Cardiac muscle cell (in vitro differentiated cells and primary cell): ENCODE results near the gene POLN. TPM values are rescaled to one million over a fixed set of nuclear protein-coding genes. Genes with fewer than 3 reads are reported as not detected.
A peak's percentile ranks its signal among the peaks of the same experiment; 100 is the strongest.

ENCODE experiments used
- DNase-seq, 2 donors: peaks; one replicate each; pipeline versions ENCODE4 v3.0.0 to v3.0.0-alpha.2; 2010 to 2017; ENCODE audit warnings: low read depth in 1 of 2, low spot score in 1 of 2
- H3K27ac ChIP-seq: fragments of 200-600 bp; sonication (generic); 2 replicates; pipeline ENCODE4 v1.5.1; 2016
- H3K27me3 ChIP-seq: fragments of 200-600 bp; sonication (generic); 2 replicates; pipeline ENCODE4 v1.6.0; 2016; ENCODE audit warnings: control low read depth
- H3K36me3 ChIP-seq: fragments of 200-600 bp; sonication (generic); 2 replicates; pipeline ENCODE4 v1.5.1; 2016; ENCODE audit warnings: control low read depth
- H3K4me1 ChIP-seq: fragments of 200-600 bp; sonication (generic); 2 replicates; pipeline ENCODE4 v1.8.1; 2017; ENCODE audit warnings: low read depth, mild to moderate bottlenecking, mixed run types
- H3K4me3 ChIP-seq: fragments of 200-600 bp; sonication (generic); 2 replicates; pipeline ENCODE4 v1.5.1; 2016; ENCODE audit warnings: mild to moderate bottlenecking
- H3K9me3 ChIP-seq: fragments of 200-600 bp; sonication (generic); 2 replicates; pipeline ENCODE4 v1.5.1; 2017; ENCODE audit warnings: low read depth, mild to moderate bottlenecking, control low read depth
- CTCF ChIP-seq: IDR thresholded peaks from 2 replicates; pipeline ENCODE4 v1.5.1; 2012; ENCODE audit warnings: low read depth, mild to moderate bottlenecking, low read length
- polyA plus RNA-seq: library from polyadenylated mRNA; unstranded; fragments of >200 nt; fragmentation: Nextera tagmentation; extraction: Ambion mirVana; gene quantifications from 2 replicates; pipeline ENCODE4 v1.2.1, GENCODE V29; 2016
- total RNA-seq: library from RNA; depleted of rRNA; stranded (reverse); fragments of >200 nt; gene quantifications from 2 replicates; pipeline ENCODE4 v1.2.3, GENCODE V29; 2016

The POLN gene
- total and polyA plus RNA-seq, 2 experiments from 2014 or later: 5.2 to 9.0 TPM

GRCh38 chr4:2046031-2046961, 195.6 kb downstream of the POLN start:
- H3K27ac ChIP-seq: no peak overlapping the region
- no peak for DNase-seq
- H3K9me3 ChIP-seq: no peaks in the 10 kb centered on the region
- H3K27me3 ChIP-seq: peaks cover 2% of the 10 kb centered on the region
- H3K36me3 ChIP-seq: no peaks in the 10 kb centered on the region
- no peaks in the 10 kb centered on the region for H3K4me1 ChIP-seq
- peak; percentile 32 for TF ChIP-seq CTCF
- no peak overlapping the region for H3K4me3 ChIP-seq

DNA sequence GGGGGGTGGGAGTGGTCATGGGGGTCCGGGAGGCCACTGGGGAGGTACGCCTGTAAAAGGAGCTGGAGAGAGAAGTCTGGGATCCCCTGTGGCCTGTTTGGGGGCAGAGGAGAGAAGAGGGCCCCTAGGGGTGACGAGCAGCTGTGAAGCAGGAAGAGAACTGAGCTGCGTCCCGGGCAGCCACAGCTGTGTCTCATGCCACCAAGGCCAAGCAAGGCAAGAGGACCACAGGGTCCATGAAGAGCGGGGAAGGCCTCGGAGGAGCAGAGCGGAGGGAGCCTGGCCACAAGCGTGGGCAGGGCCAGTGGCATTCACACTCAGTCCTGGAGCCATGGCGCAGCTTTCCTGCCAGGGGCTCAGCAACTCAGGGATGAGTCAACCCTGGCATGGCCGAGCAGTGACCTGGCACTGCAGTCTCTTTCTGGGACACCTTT, 196.4 kb downstream of the POLN start:
- no peak overlapping the region for H3K27ac ChIP-seq
- H3K36me3 ChIP-seq: no peaks in the 10 kb centered on the region
- no peaks in the 10 kb centered on the region for H3K4me1 ChIP-seq
- H3K9me3 ChIP-seq: no peaks in the 10 kb centered on the region
- no peak for DNase-seq
- no peak for TF ChIP-seq CTCF
- peaks cover 10% of the 10 kb centered on the region for H3K27me3 ChIP-seq
- H3K4me3 ChIP-seq: no peak overlapping the region

- DNase-seq: no peak
- H3K27ac ChIP-seq: no peak overlapping the region
- H3K9me3 ChIP-seq: no peaks in the 10 kb centered on the region
- TF ChIP-seq CTCF: no peak
- no peak overlapping the region for H3K4me3 ChIP-seq
- H3K4me1 ChIP-seq: no peaks in the 10 kb centered on the region
- H3K36me3 ChIP-seq: no peaks in the 10 kb centered on the region
- H3K27me3 ChIP-seq: peaks cover 17% of the 10 kb centered on the region
Observed at GRCh38 chr4:2044542-2045517, 197.1 kb downstream of the POLN start.

- Histone ChIP-seq H3K4me1 (no peaks in the 10 kb centered on the region), H3K27me3 (peaks cover 22% of the 10 kb centered on the region), H3K9me3 (no peaks in the 10 kb centered on the region), H3K36me3 (no peaks in the 10 kb centered on the region), H3K4me3 (no peak overlapping the region), H3K27ac (no peak overlapping the region)
- no peak for DNase-seq
- TF ChIP-seq CTCF: no peak
Observed at GRCh38 chr4:2044119-2044485, 197.8 kb downstream of the POLN start.

- DNase-seq: no peak
- Histone ChIP-seq H3K9me3 (no peaks in the 10 kb centered on the region), H3K27ac (no peak overlapping the region), H3K4me3 (no peak overlapping the region), H3K36me3 (no peaks in the 10 kb centered on the region), H3K4me1 (no peaks in the 10 kb centered on the region), H3K27me3 (peaks cover 22% of the 10 kb centered on the region)
- no peak for TF ChIP-seq CTCF
Observed at GRCh38 chr4:2043396-2044118, 198.4 kb downstream of the POLN start.
